ENCODE results near the gene FMNL2.
"Not testable (repeated sequence)": the region's sequence is repeated elsewhere in the genome, so short reads cannot be mapped to it uniquely, and the experiment has no call there.

Gene FMNL2

DNA sequence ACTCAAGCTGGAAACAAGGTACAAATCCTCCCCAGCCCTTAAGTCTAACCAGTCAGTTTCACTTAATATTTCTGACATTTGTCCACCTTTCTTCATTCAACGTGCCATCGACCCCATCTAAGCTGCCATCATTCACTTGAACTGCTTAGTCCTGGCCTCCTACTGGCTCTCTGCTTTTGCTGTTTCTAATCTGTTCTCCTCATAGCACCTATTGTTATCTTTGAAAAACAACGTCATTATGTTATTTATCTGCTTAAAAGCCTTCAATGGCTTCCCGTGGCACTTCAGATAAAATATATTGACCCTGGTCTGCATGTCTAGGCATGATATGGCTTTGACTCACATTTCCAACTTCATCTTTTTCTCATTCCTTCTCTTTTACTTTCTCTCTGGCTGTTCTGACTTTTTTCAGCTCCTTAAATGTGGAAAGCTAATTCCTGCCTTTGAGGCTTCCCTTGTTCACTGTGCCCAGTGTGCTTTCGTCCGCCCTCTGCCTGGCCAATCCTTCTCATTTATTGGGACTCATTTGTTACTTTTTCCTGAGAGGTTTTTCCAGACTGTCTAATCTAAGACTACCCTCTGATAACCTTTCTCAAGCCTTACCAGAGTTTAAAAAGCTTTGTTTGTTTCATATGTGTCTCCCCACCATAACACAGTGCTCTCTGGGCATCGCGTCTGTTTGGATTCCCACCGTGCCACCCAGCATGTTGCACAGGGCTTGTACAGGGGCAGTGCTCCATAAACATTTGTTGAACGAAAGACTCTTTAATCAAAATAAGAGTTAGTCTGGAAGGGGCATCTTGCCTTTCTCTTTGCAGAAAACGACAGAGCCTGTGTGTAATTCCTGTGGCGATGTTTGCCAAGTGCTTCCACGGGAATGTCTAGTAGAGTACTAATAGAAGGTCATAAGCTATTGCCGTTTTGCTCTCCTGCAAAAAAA lies 183.9 kb downstream of the FMNL2 start:
- DNase-seq (ENCODE audit: insufficient read length, low spot score) (no peak), FAIRE-seq (no peak)
- TF ChIP-seq, protein P1, sequence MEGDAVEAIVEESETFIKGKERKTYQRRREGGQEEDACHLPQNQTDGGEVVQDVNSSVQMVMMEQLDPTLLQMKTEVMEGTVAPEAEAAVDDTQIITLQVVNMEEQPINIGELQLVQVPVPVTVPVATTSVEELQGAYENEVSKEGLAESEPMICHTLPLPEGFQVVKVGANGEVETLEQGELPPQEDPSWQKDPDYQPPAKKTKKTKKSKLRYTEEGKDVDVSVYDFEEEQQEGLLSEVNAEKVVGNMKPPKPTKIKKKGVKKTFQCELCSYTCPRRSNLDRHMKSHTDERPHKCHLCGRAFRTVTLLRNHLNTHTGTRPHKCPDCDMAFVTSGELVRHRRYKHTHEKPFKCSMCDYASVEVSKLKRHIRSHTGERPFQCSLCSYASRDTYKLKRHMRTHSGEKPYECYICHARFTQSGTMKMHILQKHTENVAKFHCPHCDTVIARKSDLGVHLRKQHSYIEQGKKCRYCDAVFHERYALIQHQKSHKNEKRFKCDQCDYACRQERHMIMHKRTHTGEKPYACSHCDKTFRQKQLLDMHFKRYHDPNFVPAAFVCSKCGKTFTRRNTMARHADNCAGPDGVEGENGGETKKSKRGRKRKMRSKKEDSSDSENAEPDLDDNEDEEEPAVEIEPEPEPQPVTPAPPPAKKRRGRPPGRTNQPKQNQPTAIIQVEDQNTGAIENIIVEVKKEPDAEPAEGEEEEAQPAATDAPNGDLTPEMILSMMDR (IDR thresholded peaks at IDR 0.05; ENCODE audit: insufficient read depth, missing control alignments) = no peak

DNA sequence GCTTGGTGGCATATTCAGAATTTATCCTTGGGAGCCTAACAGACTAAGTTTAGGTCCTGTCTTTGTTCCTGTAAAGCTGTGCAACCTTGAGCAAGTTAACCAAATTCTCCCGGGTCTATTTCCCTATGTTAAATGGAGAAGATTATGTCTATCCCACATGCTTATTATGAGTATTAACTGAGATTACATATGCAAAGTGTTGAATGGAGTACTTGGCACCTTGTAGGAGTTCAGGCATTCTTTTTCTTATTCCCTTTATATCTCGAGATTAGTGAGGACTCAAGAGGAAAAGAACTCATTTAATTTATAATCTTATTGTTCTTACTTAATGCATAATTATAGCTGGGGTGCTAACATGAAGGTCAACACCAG lies 184.6 kb downstream of the FMNL2 start:
- DNase-seq (ENCODE audit: insufficient read length, low spot score) (no peak), FAIRE-seq (no peak)
- TF ChIP-seq, protein P1 (IDR thresholded peaks at IDR 0.05; ENCODE audit: insufficient read depth, missing control alignments) = no peak

DNA sequence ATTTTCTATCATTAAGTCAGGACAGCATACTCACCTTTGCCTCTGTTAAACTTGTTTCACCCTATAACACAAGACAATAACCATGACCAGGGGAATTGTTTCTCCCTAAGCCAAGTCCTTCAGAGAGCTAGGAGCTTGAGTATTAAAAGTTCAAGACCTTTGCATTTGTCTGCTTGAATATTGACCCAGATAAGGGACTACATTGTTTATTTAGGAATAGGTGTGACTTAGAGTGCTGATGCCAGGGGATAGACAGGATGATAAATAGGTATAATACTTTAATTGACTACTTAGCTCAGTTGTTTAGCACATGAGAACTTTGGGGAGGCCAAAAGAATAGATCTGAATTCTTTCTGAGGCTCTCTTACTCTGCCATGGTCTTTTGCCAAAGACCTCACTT lies 185.8 kb downstream of the FMNL2 start:
- no peak for FAIRE-seq
- TF ChIP-seq, protein P1 (IDR thresholded peaks at IDR 0.05; ENCODE audit: insufficient read depth, missing control alignments) = no peak
- DNase-seq (ENCODE audit: insufficient read length, low spot score) = no peak

DNA sequence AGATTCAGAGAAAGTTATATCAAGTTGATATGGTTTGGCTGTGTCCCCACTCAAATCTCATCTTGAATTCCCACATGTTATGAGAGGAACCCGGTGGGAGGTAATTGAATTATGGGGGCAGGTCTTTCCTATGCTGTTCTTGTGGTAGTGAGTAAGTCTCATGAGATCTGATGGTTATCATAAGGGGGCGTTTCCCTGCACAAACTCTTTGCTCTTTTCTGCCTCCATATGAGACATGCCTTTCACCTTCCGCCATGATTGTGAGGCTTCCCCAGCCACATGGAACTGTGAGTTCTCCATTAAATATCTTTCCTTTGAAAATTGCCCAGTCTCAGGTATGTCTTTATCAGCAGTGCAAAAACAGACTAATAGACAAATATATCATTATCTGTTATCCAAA lies 187.5 kb downstream of the FMNL2 start:
- not testable (repeated sequence) for DNase-seq (ENCODE audit: insufficient read length, low spot score); FAIRE-seq

DNA sequence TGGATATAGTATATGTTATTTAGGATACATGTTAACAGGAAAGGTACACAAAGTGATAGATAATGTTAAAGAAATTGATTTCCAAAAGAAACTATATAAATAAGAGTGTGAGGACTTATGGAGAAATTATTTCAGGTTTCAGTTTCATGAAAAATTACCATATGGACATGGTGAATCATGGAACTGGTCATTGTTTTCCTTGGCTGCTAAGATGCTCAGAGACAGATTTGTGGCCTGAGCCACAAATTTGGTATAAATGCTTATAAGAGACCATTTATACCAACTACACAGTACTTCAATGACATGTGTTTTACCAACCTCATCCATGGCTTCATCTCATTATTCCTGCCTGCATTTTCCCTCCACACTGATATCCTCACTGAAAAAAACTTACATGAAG lies 188.1 kb downstream of the FMNL2 start:
- FAIRE-seq = no peak
- TF ChIP-seq, protein P1 (IDR thresholded peaks at IDR 0.05; ENCODE audit: insufficient read depth, missing control alignments) = no peak
- DNase-seq (ENCODE audit: insufficient read length, low spot score) = no peak

DNA sequence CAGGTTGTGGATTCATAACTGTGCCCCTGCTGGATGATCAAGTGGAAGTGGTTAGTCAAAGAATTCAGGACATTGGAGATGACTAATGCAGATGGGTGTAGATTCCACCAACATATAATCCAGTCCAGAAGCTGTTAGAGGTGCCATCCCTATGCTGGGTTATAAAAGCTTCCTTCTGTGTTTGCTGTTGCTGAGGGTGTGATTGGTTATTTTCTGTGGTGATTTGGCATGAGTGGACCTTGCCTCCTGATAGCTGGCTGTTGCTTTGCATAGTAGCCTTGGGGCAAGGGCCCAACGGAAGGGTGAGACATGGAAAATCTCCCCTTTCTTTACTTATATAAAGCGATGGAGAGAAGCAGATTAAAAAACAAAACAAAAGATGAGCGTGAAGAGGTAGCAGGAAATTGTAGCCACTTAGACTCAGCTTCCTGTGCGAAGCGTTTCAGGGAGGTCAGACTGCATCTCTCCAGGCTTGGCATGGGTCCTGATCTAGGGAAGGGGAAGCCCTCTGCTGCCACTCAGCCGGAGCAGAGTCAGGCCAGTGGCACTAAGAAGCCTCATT lies 190.4 kb downstream of the FMNL2 start:
- TF ChIP-seq, protein P1 (IDR thresholded peaks at IDR 0.05; ENCODE audit: insufficient read depth, missing control alignments) = no peak
- FAIRE-seq (no peak), DNase-seq (ENCODE audit: insufficient read length, low spot score) (no peak)

DNA sequence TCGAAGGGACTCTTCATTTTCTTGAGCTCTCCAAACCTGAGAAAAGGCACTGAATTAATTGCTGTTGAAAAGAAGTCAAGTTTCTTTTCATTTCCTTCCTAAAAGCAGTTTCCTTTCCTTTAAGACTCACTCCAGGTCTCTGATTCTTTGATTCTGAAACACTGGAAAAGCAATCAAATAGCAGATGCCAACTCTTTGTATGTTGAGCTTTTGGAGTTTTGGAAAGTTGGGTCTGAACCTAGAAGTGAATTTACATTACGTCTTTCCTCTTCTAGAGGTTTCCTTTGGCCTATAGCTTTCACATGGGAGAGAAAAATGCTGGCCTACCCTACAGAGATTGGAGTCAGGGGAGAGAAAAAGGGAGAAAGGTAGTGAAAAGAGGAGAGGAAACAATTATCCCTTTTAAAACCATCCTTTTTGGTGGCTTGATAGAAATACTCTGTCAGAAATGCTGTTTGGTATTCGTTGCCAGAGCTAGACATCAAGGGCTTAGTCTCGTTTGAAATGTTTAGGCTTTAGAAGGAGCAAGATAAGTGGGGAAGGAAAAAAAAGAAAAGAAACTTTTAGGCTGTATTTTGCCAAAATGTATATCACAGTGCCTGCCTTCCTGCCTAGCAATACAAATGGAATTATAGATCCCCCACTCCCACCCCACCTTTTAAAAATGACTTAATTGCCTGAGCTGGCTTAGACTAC lies 194.6 kb downstream of the FMNL2 start:
- TF ChIP-seq, protein P1 (IDR thresholded peaks at IDR 0.05; ENCODE audit: insufficient read depth, missing control alignments) = no peak
- no peak for DNase-seq (ENCODE audit: insufficient read length, low spot score)
- FAIRE-seq = no peak
